ENCODE measurements around the gene ZNF414. TPM values are rescaled to one million over a fixed set of nuclear protein-coding genes. Genes with fewer than 3 reads are reported as not detected.

ZNF414 gene
- total RNA-seq, 1 experiment from 2014 or later, result 3.8 TPM

- peaks cover 21% of the 10 kb centered on the region; the same call in 1 of the 2 replicates for H3K36me3 ChIP-seq (ENCODE audit: insufficient read depth, low read length)
- peaks cover 36% of the 10 kb centered on the region for H4K20me1 ChIP-seq (ENCODE audit: insufficient read depth, low read depth, low read length)
- no peak overlapping the region for H3K4me3 ChIP-seq (ENCODE audit: low read length)
- no peak overlapping the region for H2AFZ ChIP-seq (ENCODE audit: low read length)
- H3K4me2 ChIP-seq (ENCODE audit: low read depth, low read length, poor library complexity, severe bottlenecking), result no peak overlapping the region
- no peak overlapping the region for H3K9ac ChIP-seq (ENCODE audit: low read length)
- H3K9me2 ChIP-seq (replicated peaks; ENCODE audit: insufficient read depth, low read length), result no peaks in the 10 kb centered on the region
- no peaks in the 10 kb centered on the region for H3K4me1 ChIP-seq (ENCODE audit: low read length)
- H3K27me3 ChIP-seq (ENCODE audit: low read length), result no peaks in the 10 kb centered on the region
- no peaks in the 10 kb centered on the region for H3K9me3 ChIP-seq (ENCODE audit: low read length)
- peaks cover 21% of the 10 kb centered on the region for H3K79me2 ChIP-seq (ENCODE audit: low read length)
- DNase-seq, result no peak
- no peak overlapping the region for H3K27ac ChIP-seq (ENCODE audit: low read length)
Observed at GRCh38 chr19:8485561-8486371, 28.2 kb downstream of the ZNF414 start.

GRCh38 chr19:8484331-8484894 lies 29.6 kb downstream of the ZNF414 start:
- no peaks in the 10 kb centered on the region for H3K9me3 ChIP-seq (ENCODE audit: low read length)
- DNase-seq, result no peak
- no peak overlapping the region for H2AFZ ChIP-seq (ENCODE audit: low read length)
- peaks cover 27% of the 10 kb centered on the region for H3K79me2 ChIP-seq (ENCODE audit: low read length)
- H4K20me1 ChIP-seq (ENCODE audit: insufficient read depth, low read depth, low read length), result peaks cover 37% of the 10 kb centered on the region
- no peak overlapping the region for H3K9ac ChIP-seq (ENCODE audit: low read length)
- H3K4me3 ChIP-seq (ENCODE audit: low read length), result no peak overlapping the region
- no peak overlapping the region for H3K27ac ChIP-seq (ENCODE audit: low read length)
- peaks cover 21% of the 10 kb centered on the region; the same call in 1 of the 2 replicates for H3K36me3 ChIP-seq (ENCODE audit: insufficient read depth, low read length)
- no peaks in the 10 kb centered on the region for H3K27me3 ChIP-seq (ENCODE audit: low read length)
- no peak overlapping the region for H3K4me2 ChIP-seq (ENCODE audit: low read depth, low read length, poor library complexity, severe bottlenecking)
- no peaks in the 10 kb centered on the region for H3K9me2 ChIP-seq (replicated peaks; ENCODE audit: insufficient read depth, low read length)
- H3K4me1 ChIP-seq (ENCODE audit: low read length), result no peaks in the 10 kb centered on the region

GRCh38 chr19:8483165-8483564 lies 30.8 kb downstream of the ZNF414 start:
- peaks cover 38% of the 10 kb centered on the region for H3K79me2 ChIP-seq (ENCODE audit: low read length)
- H3K9ac ChIP-seq (ENCODE audit: low read length), result no peak overlapping the region
- DNase-seq, result no peak
- H2AFZ ChIP-seq (ENCODE audit: low read length), result no peak overlapping the region
- peaks cover 27% of the 10 kb centered on the region; the same call in 1 of the 2 replicates for H3K36me3 ChIP-seq (ENCODE audit: insufficient read depth, low read length)
- peaks cover 43% of the 10 kb centered on the region for H4K20me1 ChIP-seq (ENCODE audit: insufficient read depth, low read depth, low read length)
- H3K9me2 ChIP-seq (replicated peaks; ENCODE audit: insufficient read depth, low read length), result no peaks in the 10 kb centered on the region
- H3K27me3 ChIP-seq (ENCODE audit: low read length), result no peaks in the 10 kb centered on the region
- H3K4me3 ChIP-seq (ENCODE audit: low read length), result no peak overlapping the region
- H3K27ac ChIP-seq (ENCODE audit: low read length), result no peak overlapping the region
- H3K9me3 ChIP-seq (ENCODE audit: low read length), result no peaks in the 10 kb centered on the region
- H3K4me1 ChIP-seq (ENCODE audit: low read length), result no peaks in the 10 kb centered on the region
- no peak overlapping the region for H3K4me2 ChIP-seq (ENCODE audit: low read depth, low read length, poor library complexity, severe bottlenecking)

GRCh38 chr19:8482696-8483095 lies 31.3 kb downstream of the ZNF414 start:
- Histone ChIP-seq H3K36me3 (ENCODE audit: insufficient read depth, low read length) (peaks cover 31% of the 10 kb centered on the region; the same call in 1 of the 2 replicates), H3K4me1 (ENCODE audit: low read length) (no peaks in the 10 kb centered on the region), H2AFZ (ENCODE audit: low read length) (no peak overlapping the region), H3K9me3 (ENCODE audit: low read length) (no peaks in the 10 kb centered on the region), H3K9ac (ENCODE audit: low read length) (no peak overlapping the region), H3K9me2 (replicated peaks; ENCODE audit: insufficient read depth, low read length) (no peaks in the 10 kb centered on the region), H4K20me1 (ENCODE audit: insufficient read depth, low read depth, low read length) (peaks cover 47% of the 10 kb centered on the region), H3K27me3 (ENCODE audit: low read length) (no peaks in the 10 kb centered on the region), H3K4me2 (ENCODE audit: low read depth, low read length, poor library complexity, severe bottlenecking) (no peak overlapping the region), H3K4me3 (ENCODE audit: low read length) (no peak overlapping the region), H3K27ac (ENCODE audit: low read length) (no peak overlapping the region), H3K79me2 (ENCODE audit: low read length) (peaks cover 43% of the 10 kb centered on the region)
- no peak for DNase-seq

- peaks cover 54% of the 10 kb centered on the region for H4K20me1 ChIP-seq (ENCODE audit: insufficient read depth, low read depth, low read length)
- H3K9me3 ChIP-seq (ENCODE audit: low read length), result no peaks in the 10 kb centered on the region
- no peak for DNase-seq
- no peaks in the 10 kb centered on the region for H3K4me1 ChIP-seq (ENCODE audit: low read length)
- H3K27ac ChIP-seq (ENCODE audit: low read length), result no peak overlapping the region
- no peaks in the 10 kb centered on the region for H3K27me3 ChIP-seq (ENCODE audit: low read length)
- H3K79me2 ChIP-seq (ENCODE audit: low read length), result peaks cover 53% of the 10 kb centered on the region
- no peak overlapping the region for H3K4me2 ChIP-seq (ENCODE audit: low read depth, low read length, poor library complexity, severe bottlenecking)
- no peak overlapping the region for H2AFZ ChIP-seq (ENCODE audit: low read length)
- no peak overlapping the region for H3K9ac ChIP-seq (ENCODE audit: low read length)
- no peaks in the 10 kb centered on the region for H3K9me2 ChIP-seq (replicated peaks; ENCODE audit: insufficient read depth, low read length)
- no peak overlapping the region for H3K4me3 ChIP-seq (ENCODE audit: low read length)
- peaks cover 33% of the 10 kb centered on the region; the same call in 1 of the 2 replicates for H3K36me3 ChIP-seq (ENCODE audit: insufficient read depth, low read length)
Observed at GRCh38 chr19:8481616-8482015, 32.4 kb downstream of the ZNF414 start.

- H2AFZ ChIP-seq (ENCODE audit: low read length), result no peak overlapping the region
- no peak overlapping the region for H3K27ac ChIP-seq (ENCODE audit: low read length)
- H3K9ac ChIP-seq (ENCODE audit: low read length), result no peak overlapping the region
- no peak overlapping the region for H3K4me2 ChIP-seq (ENCODE audit: low read depth, low read length, poor library complexity, severe bottlenecking)
- H4K20me1 ChIP-seq (ENCODE audit: insufficient read depth, low read depth, low read length), result peaks cover 58% of the 10 kb centered on the region
- no peaks in the 10 kb centered on the region for H3K27me3 ChIP-seq (ENCODE audit: low read length)
- H3K79me2 ChIP-seq (ENCODE audit: low read length), result peaks cover 57% of the 10 kb centered on the region
- DNase-seq, result no peak
- H3K9me3 ChIP-seq (ENCODE audit: low read length), result no peaks in the 10 kb centered on the region
- no peaks in the 10 kb centered on the region for H3K9me2 ChIP-seq (replicated peaks; ENCODE audit: insufficient read depth, low read length)
- no peaks in the 10 kb centered on the region for H3K4me1 ChIP-seq (ENCODE audit: low read length)
- H3K36me3 ChIP-seq (ENCODE audit: insufficient read depth, low read length), result peaks cover 36% of the 10 kb centered on the region; the same call in 1 of the 2 replicates
- H3K4me3 ChIP-seq (ENCODE audit: low read length), result no peak overlapping the region
Observed at GRCh38 chr19:8481201-8481600, 32.8 kb downstream of the ZNF414 start.

GRCh38 chr19:8478598-8478997 lies 35.4 kb downstream of the ZNF414 start:
- H3K27me3 ChIP-seq (ENCODE audit: low read length), result no peaks in the 10 kb centered on the region
- no peak overlapping the region for H3K27ac ChIP-seq (ENCODE audit: low read length)
- DNase-seq, result no peak
- H2AFZ ChIP-seq (ENCODE audit: low read length), result no peak overlapping the region
- peaks cover 53% of the 10 kb centered on the region for H4K20me1 ChIP-seq (ENCODE audit: insufficient read depth, low read depth, low read length)
- H3K36me3 ChIP-seq (ENCODE audit: insufficient read depth, low read length), result peaks cover 52% of the 10 kb centered on the region; the same call in 1 of the 2 replicates
- H3K9me2 ChIP-seq (replicated peaks; ENCODE audit: insufficient read depth, low read length), result no peaks in the 10 kb centered on the region
- H3K4me1 ChIP-seq (ENCODE audit: low read length), result peaks cover 11% of the 10 kb centered on the region
- peaks cover 79% of the 10 kb centered on the region for H3K79me2 ChIP-seq (ENCODE audit: low read length)
- H3K9me3 ChIP-seq (ENCODE audit: low read length), result no peaks in the 10 kb centered on the region
- H3K9ac ChIP-seq (ENCODE audit: low read length), result no peak overlapping the region
- no peak overlapping the region for H3K4me2 ChIP-seq (ENCODE audit: low read depth, low read length, poor library complexity, severe bottlenecking)
- H3K4me3 ChIP-seq (ENCODE audit: low read length), result no peak overlapping the region

- H3K9me3 ChIP-seq (ENCODE audit: low read length), result no peaks in the 10 kb centered on the region
- no peak for DNase-seq
- H3K4me1 ChIP-seq (ENCODE audit: low read length), result peaks cover 18% of the 10 kb centered on the region
- no peak overlapping the region for H3K4me3 ChIP-seq (ENCODE audit: low read length)
- H3K79me2 ChIP-seq (ENCODE audit: low read length), result peaks cover 79% of the 10 kb centered on the region
- no peak overlapping the region for H3K4me2 ChIP-seq (ENCODE audit: low read depth, low read length, poor library complexity, severe bottlenecking)
- no peak overlapping the region for H2AFZ ChIP-seq (ENCODE audit: low read length)
- peaks cover 48% of the 10 kb centered on the region for H4K20me1 ChIP-seq (ENCODE audit: insufficient read depth, low read depth, low read length)
- no peak overlapping the region for H3K9ac ChIP-seq (ENCODE audit: low read length)
- no peaks in the 10 kb centered on the region for H3K9me2 ChIP-seq (replicated peaks; ENCODE audit: insufficient read depth, low read length)
- no peak overlapping the region for H3K27ac ChIP-seq (ENCODE audit: low read length)
- H3K36me3 ChIP-seq (ENCODE audit: insufficient read depth, low read length), result peaks cover 45% of the 10 kb centered on the region; the same call in 1 of the 2 replicates
- no peaks in the 10 kb centered on the region for H3K27me3 ChIP-seq (ENCODE audit: low read length)
Observed at GRCh38 chr19:8477889-8478288, 36.1 kb downstream of the ZNF414 start.
